ENCODE measurements around the gene ADAM8. TPM values are rescaled to one million over a fixed set of nuclear protein-coding genes. Genes with fewer than 3 reads are reported as not detected.

Gene ADAM8
- total RNA-seq, 1 experiment from 2014 or later: 3.7 TPM

GRCh38 chr10:133278577-133279265, 2.1 kb upstream of the ADAM8 start:
- DNase-seq (ENCODE audit: low read depth, low spot score) (no peak), ATAC-seq (peak; percentile 52)
- intact Hi-C loops (cut with micrococcal nuclease; ENCODE audit: unreplicated experiment): no loop called here
- Histone ChIP-seq H3K27ac (ENCODE audit: low read length) (peak overlapping the region; percentile 34; the same call in 1 of the 2 replicates), H3K4me1 (ENCODE audit: control insufficient read depth, insufficient read depth, low read length) (peaks cover 44% of the 10 kb centered on the region), H3K4me3 (ENCODE audit: low read depth in 2 of 2, low read length in 2 of 2) (no peak overlapping the region), H3K9me3 (ENCODE audit: control insufficient read depth, insufficient read depth, low read depth, low read length) (no peaks in the 10 kb centered on the region), H3K36me3 (ENCODE audit: control insufficient read depth, insufficient read depth, low read length) (no peaks in the 10 kb centered on the region; the same call in 1 of the 2 replicates), H3K27me3 (ENCODE audit: control insufficient read depth, insufficient read depth, low read length) (no peaks in the 10 kb centered on the region)
- no TSS peak for BruUV-seq (replicated peaks)
- ChIA-PET POLR2A (no interaction called here), CTCF (no interaction called here)
- in situ Hi-C loops (cut with HindIII; ENCODE audit: low pct_unique_long_range_greater_than_20kb, low sequenced_read_pairs): no loop called here
- no peak for TF ChIP-seq REST (IDR thresholded peaks at IDR 0.05; ENCODE audit: insufficient read depth in 1 of 2, low read depth in 2 of 2, low read length in 1 of 2)
- TF ChIP-seq SIN3A (IDR thresholded peaks at IDR 0.05; ENCODE audit: borderline replicate concordance, insufficient read depth, low read depth, low read length): no peak
- TF ChIP-seq CTCF (IDR thresholded peaks at IDR 0.05): no peak
- TF ChIP-seq TCF7L2 (IDR thresholded peaks at IDR 0.05; ENCODE audit: low read depth, low read length): no peak
- TF ChIP-seq POLR2AphosphoS5 (IDR thresholded peaks at IDR 0.05; ENCODE audit: low read depth, low read length): no peak

GRCh38 chr10:133277993-133278576, 1.4 kb upstream of the ADAM8 start:
- intact Hi-C loops (cut with micrococcal nuclease; ENCODE audit: unreplicated experiment): no loop called here
- no peak overlapping the region for H3K4me3 ChIP-seq (ENCODE audit: low read depth in 2 of 2, low read length in 2 of 2)
- ATAC-seq: peak; percentile 8
- ChIA-PET POLR2A (no interaction called here), CTCF (interaction anchor here (1.2 kb wide), 1 partner anchor 51 kb away, joined by 3 read pairs; no protein-coding TSS in a partner anchor)
- H3K36me3 ChIP-seq (ENCODE audit: control insufficient read depth, insufficient read depth, low read length): no peaks in the 10 kb centered on the region; the same call in 1 of the 2 replicates
- no peaks in the 10 kb centered on the region for H3K9me3 ChIP-seq (ENCODE audit: control insufficient read depth, insufficient read depth, low read depth, low read length)
- H3K4me1 ChIP-seq (ENCODE audit: control insufficient read depth, insufficient read depth, low read length): peaks cover 44% of the 10 kb centered on the region
- TF ChIP-seq REST (IDR thresholded peaks at IDR 0.05; ENCODE audit: insufficient read depth in 1 of 2, low read depth in 2 of 2, low read length in 1 of 2): no peak
- TF ChIP-seq TCF7L2 (IDR thresholded peaks at IDR 0.05; ENCODE audit: low read depth, low read length): peak; percentile 82
- in situ Hi-C loops (cut with HindIII; ENCODE audit: low pct_unique_long_range_greater_than_20kb, low sequenced_read_pairs): no loop called here
- no peak overlapping the region for H3K27ac ChIP-seq (ENCODE audit: low read length)
- no peak for DNase-seq (ENCODE audit: low read depth, low spot score)
- no peaks in the 10 kb centered on the region for H3K27me3 ChIP-seq (ENCODE audit: control insufficient read depth, insufficient read depth, low read length)
- BruUV-seq (replicated peaks): no TSS peak
